CMK (cell line): Measurements from ENCODE around the gene STEEP1.
A peak's percentile ranks its signal among the peaks of the same experiment; 100 is the strongest.
"Not testable (repeated sequence)": the region's sequence is repeated elsewhere in the genome, so short reads cannot be mapped to it uniquely, and the experiment has no call there.

Experiments
- DNase-seq: peaks from one replicate; pipeline ENCODE4 v3.0.0-alpha.2; 2010; ENCODE audit warnings: low read depth

The STEEP1 gene

DNA sequence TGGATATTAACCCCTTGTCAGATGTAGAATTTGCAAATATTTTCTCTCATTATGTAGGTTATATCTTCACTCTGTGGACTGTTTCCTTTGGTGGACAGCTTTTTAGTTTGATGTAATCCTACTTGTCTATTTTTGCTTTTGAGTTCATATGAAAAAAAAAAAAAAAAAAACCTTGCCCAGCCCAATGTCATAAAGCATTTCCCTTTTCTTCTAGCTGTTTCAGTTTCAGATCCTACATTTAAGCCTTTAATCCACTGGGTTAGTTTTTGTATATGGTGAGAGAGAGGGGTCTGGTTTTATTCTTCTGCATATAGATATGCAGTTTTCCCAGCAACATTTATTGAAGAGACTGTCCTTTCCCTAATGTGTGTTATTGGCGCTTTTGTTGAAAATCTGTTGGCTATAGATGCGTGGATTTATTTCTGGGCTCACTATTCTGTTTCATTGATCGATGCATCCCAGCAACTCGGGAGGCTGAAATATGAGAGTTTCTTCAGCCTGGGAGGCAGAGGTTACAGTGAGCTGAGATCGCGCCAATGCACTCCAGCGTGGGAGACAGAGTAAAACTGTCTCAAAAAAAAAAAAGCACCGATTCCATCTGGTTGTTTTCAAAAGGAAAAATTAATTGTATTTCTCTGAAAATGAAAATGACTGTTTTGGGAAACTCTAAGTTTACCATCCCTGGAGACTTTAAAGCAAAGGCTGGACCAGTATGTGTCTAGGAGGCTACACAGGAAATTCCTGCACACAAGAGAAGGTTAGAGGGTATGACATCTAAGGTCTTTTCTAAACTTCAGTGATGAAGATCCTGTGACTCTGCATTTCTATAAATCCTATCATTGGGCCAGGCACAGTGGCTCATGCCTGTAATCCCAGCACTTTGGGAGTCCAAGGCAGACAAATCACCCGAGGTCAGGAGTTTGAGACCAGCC is 35.6 kb downstream of the STEEP1 start:
- DNase-seq, result no peak

DNA sequence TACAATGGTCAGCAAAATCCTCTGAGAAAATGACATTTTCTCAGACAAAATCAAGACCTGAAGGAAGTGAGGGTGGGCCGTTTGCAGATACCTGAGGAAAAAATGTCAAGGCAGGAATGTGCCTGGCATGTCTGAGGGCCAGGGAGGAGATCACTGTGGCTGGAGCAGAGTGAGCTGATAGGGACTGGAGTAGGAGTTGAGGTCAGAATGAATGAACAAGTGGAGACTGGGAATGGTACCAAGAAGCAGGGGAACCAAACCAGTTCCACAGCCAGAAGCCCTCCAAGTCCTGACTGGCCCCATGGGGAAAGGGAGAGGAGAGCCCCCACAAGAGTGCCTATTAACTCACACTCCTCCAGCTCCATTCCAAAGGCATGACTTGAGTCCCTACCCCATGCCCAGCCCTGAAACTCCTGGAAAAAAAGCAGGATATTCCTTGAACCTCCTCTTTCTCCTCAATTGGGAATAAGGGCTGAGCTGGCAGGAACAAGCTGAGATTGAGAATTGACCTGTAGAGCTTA is 41.5 kb downstream of the STEEP1 start:
- no peak for DNase-seq

DNA sequence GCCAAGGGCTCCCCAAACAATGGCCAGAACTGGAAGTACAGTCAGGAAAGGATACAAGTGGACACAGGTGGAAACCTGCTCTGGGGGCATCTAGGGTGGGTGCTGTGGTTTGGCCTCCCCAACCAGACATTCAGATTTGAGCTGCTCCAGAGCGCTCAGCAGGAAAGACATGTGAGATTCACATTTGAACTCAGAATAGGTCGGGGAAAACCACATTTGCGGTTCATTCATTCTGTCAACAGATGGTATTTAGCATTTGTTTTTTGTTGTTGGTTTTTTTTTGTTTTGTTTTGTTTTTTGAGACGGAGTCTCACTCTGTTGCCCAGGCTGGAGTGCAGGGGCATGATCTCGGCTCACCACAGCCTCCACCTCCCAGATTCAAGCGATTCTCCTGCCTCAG is 44.0 kb downstream of the STEEP1 start:
- DNase-seq, result no peak

DNA sequence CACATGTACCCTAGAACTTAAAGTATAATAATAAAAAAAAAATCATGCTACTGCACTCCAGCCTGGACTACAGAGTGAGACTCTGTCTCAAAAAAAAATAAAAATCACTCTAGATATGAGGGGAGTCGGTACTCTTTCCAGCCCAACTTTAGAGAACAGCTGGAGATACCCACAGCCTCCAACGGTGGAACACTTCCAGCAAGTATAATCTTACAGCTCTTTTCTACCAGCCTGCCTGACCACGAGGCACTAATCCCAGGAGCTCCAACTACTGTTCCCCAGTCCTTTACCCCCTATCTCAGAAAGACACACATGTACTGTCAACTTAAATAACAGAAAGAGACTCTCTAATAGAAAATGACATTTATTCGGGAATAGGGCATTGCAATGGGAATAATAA is 46.8 kb downstream of the STEEP1 start:
- no peak for DNase-seq

DNA sequence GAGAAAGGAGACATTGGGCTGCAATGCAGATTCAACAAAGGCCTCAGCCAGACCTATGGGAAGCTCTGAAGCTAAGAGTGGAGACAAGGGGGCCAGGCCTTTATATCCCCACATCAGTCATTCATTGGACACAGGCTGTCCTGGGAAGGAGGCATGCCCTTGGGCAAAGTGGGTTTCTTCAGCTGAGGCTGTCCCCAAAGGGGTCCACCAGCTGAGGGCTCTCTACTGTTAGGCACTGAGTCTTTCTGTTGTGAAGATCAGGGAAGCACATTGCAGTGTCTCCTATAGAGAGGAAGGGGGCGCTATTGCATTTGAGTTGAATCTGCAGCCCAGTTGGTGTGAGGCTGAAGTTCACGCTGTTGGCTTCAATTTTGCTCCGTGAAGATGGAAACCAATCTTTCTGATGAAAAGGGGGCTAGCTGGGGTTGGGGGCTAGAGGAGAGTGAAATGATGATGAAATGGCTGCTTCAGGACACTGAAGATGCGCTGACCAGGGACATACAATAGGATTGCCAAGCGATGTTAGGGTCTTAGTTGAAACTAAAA is 49.0 kb downstream of the STEEP1 start:
- DNase-seq, result peak; percentile 42

DNA sequence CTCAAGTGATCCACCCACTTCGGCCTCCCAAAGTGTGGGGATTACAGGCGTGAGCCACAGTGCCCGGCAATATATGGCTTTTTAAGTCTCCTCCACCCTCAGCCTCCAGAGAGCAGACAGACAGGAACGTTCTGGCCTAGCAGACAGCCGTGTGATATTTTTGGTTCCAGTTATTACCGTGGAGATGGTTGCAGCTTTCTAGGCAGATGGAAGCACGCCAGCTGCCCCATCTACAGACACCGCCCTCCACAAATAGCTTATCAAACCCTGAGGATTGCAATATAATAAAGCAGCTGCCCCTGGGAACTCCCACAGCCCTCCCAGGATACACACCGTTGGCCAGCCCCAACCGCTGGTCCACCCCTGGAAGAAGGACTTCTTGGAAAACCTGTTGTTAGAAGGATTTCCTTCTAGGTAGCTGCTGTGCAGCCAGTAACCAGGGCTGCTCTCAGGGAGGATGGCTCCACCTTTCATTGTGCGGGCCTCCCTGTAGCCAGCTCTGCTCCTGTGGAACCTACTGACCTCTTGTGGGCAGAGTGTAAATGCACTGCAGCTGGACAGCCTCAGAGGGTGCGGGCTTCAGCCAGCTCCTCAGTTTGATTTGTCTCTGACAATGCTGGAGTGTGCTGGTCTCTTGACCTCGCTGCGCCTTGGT is 52.9 kb downstream of the STEEP1 start:
- DNase-seq, result no peak

DNA sequence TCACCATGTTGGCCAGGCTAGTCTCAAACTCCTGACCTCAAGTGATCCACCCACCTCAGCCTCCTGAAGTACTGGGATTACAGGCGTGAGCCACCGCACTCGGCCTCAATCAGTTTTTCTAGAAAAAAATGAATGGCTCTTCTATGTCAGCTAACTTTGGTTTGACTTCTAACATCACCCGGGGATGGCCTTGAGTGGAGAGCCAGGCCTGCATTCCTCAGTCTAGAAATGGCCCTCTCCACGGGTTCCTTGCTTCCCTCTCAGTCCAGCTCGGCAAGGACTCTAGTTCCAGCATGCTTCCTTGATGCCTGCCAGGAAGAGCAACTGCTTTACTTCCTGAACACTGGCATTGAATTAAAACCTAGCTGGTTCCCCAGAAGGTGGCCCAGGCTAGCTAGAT is 58.0 kb downstream of the STEEP1 start:
- no peak for DNase-seq

DNA sequence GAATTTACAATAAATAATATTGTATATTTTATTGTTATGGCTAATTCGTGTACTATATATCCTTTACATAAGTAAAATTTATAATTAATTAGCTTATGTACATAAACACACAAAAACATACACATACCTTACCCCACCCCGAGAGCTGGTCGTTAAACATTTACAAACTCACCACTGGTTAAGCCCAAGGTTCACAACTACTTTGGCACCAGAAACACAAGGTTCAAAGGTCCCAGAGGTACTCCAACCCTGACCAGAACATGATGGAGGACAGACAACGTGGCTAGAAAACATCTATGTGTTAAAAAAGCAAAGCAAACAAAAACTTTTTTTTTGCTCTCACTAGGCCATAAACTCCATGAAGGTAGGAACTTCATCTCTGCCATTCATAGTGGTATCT is 59.3 kb downstream of the STEEP1 start:
- no peak for DNase-seq

DNA sequence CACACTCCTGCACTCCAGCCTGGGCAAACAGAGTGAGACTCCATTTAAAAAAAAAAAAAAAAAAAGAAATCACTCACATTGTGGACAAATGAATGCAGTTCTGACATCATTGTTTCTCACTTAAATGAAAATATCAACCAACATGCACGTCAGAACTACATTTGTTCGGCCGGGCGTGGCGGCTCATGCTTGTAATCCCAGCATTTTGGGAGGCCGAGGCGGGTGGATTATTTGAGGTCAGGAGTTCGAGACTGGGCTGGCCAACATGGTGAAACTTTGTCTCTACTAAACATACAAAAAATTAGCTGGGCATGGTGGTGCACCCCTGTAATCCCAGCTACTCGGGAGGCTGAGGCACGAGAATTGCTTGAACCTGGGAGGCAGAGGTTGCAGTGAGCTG is 60.1 kb downstream of the STEEP1 start:
- not testable (repeated sequence) for DNase-seq

DNA sequence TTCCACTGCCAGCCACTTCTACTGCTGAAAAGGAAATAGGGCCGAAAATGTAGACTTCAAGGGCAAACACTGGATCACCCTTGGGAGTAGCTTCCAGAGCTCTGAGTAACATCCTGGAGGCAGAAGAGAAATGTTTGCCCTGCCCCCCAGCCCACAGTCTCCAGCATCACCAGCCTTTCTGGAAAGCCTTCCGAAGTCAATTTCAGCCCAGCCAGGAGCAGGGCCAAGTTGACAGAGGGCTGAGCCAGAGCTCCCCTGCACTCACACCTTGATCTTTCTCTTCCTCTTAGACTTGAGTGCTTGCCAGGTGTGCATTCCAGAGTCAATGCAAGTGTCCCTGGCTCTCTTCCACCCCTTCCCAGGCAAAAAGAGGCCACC is 61.7 kb downstream of the STEEP1 start:
- no peak for DNase-seq

DNA sequence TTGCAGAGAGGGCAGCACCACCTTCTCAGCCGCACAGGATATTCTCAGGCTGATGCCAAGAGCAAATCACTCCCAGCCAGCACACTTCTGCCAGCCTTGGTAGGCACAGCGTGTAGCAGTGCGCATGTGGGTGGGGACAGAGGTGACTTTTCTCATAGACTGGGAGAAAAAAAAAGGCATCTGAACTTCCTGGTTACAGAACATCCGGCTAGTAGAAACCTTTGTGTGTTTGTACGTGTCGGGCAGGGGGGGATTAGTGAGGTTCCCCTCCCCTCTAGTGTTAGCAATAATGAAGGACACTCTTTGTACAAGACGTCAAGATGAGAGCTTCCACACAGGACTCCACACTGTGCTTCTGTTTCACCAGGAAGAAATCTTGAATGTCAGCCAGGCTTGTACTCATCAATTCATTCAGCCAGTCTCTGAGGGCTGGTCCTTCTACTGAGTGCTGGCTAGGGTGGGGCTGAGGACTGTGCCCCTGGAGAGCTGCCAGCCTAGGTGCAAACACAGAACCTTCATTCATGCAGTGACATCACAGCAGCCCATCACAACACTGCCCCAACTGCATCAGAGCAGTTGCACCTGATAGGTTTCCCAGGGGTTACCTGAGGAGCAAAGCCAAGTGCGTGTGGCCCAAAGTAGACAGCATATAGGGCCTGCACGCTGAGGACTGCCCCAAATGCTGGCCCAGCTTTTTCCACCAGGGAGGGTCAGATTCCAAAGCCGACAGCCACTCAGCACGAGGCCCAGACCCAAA is 62.3 kb downstream of the STEEP1 start:
- no peak for DNase-seq

DNA sequence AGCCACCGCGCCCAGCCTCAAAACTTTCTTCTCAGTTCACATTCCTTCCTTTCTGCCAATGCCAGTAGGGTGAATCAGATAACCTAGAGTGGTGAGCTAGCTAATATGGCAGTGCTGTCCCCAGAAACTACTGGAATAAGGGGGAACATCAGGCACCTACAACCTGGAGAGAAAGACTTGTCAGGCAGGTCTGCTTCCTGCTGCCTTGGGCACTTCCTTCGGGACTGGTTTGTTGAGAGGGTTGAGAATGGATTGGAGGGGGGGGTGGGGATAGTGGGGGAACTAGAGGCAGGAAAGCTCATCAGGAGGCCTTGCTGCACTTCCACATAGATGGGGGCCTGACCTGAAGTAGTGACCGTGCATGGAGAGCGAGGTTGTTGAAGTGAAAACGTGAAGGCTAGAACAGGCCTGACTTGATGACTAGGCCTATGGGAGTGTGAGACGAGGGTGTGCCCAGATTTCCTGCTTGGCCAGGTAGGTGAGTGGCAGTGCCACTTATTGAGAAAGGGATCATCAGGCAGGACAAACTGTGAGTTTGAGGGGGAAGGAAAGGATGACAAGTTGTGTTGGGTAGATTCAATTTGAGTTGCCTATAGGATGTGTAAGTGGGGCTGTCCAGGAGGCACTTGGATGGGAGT is 63.6 kb downstream of the STEEP1 start:
- no peak for DNase-seq

DNA sequence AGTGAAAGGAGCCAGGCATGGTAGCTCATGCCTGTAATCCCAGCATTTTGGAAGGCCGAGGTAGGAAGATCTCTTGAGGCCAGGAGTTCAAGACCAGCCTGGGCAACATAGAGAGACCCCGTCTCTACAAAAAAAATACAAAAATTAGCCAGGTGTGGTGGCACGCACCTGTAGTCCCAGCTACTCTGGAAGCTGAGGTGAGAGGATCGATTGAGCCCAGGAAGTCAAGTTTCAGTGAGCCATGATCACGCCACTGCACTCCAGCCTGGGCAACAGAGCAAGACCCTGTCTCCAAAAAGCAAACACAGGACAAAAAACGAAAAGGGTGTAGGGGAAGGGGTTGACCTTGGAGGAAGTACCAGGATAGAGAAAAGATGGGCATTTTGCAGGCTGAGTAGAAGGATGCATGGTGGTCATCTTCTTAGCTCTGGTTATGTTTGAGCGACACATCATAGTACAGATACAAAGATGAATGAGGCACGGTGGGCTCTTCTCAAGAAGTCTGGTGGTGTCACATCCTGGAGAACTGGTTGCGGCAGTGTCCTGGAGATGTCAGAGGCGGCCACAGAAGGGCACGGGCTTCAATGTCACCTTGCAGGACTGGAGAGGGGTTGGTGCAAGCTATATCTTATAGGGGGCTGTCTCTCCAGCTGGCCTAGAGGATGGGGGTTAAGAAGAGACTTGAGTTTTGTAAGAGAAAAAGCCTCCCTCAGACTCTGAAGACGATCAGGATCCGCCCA is 65.0 kb downstream of the STEEP1 start:
- DNase-seq, result no peak

DNA sequence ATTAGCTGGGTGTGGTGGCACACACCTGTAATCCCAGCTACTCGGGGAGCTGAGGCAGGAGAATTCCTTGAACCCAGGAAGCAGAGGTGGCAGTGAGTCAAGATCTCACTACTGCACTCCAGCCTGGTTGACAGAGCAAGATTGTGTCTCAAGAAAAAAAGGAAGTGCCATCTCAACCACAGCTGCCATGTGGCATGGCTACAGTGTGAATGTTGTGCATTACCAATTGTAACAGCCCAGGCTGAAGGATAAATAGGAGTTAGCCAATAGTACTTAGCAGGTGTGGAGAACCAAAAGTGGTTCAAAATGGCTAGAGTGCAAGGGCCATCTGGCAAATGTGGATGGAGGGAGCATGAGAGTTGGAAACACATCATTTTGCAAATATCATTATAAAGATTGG is 68.0 kb downstream of the STEEP1 start:
- DNase-seq, result no peak

DNA sequence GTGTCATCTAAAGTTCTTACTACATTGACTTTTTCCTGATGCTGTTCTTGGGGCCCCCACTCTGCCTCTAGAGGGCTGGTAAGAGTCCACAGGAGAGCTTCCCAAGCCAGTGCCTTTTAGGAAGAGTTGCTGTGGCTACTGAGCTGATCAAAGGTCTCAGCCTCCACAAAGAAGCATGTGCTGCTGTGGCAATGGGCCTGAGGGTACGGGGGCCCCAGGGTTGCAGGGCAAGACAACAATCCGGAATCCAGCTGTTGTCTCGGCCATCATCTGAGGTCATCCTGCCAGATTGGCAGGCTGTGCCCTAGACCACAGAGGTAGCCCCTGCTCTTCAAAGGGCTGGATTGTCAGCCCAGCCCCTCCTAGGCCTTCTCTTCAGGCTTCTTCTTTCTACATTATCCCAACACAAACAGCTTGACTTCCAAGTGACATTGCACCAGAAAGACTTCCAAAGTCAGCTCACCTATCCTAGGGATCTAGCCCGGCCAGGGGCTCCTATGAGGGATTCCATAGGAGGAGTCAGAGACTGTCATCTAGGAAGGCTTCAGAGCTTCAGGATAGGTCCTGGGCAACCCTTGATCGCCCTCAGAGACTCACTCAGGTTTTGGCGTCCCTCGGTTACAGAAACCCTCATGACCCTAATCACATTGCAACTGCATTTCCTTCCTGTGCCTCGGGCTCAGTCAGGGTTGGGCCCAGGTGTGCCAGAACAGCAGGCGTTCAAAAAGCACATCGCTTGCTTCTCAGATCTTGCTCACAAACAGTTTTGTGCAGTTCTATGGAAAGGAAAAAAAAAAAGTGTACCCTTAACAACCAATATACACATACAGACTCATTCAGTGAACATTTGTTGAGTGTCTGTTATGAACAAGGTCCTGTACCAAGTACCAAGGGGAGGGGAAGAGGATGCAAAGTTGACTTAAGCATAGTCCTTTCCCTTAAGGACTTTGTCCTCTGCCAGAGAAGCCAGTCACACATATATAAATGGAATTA is 69.2 kb downstream of the STEEP1 start:
- DNase-seq, result no peak

DNA sequence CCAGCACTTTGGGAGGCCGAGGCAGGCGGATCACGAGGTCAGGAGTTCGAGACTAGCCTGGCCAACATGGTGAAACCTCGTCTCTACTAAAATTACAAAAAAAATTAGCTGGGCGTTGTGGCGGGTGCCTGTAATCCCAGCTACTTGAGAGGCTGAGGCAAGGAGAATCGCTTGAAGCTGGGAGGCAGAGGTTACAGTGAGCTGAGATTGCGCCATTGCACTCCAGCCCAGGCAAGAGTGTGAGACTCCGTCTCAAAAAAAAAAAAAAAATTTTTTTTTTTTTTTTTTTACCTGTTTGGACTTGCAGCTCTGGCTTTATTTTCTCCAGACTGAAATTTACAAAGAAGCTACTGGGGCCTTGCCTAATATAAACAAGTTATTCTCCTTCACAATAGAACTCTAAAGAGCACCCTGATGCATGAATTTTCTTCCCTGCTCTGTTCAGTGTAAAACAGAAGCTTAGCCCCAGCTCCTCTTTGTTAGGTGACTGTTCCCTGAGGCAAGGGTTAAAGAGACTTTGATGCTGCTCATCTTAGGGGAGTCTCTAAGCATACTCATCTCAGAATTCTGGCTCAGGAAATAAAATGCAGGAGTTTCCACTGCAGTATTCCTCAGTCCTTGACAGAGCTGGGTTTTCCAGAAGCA is 71.2 kb downstream of the STEEP1 start:
- DNase-seq, result not testable (repeated sequence)

DNA sequence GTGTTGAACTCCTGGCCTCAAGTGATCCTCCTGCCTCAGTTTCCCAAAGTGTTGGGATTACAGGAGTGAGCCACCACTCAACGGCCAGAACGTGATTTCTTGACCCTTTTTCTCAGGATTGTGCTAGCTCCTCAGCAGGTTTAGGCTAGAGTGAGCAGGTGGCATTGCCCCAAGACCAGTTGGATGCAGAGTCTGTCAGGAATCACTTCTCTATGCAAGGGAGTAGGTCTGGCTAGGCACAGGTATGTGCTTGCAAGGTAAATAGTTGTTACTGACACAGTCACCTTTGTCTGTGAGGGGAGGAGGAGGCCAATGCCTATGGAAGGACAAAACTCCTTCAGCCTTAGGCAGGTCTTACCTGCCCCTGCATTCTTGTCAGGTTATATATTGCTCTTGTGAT is 72.7 kb downstream of the STEEP1 start:
- DNase-seq, result no peak

DNA sequence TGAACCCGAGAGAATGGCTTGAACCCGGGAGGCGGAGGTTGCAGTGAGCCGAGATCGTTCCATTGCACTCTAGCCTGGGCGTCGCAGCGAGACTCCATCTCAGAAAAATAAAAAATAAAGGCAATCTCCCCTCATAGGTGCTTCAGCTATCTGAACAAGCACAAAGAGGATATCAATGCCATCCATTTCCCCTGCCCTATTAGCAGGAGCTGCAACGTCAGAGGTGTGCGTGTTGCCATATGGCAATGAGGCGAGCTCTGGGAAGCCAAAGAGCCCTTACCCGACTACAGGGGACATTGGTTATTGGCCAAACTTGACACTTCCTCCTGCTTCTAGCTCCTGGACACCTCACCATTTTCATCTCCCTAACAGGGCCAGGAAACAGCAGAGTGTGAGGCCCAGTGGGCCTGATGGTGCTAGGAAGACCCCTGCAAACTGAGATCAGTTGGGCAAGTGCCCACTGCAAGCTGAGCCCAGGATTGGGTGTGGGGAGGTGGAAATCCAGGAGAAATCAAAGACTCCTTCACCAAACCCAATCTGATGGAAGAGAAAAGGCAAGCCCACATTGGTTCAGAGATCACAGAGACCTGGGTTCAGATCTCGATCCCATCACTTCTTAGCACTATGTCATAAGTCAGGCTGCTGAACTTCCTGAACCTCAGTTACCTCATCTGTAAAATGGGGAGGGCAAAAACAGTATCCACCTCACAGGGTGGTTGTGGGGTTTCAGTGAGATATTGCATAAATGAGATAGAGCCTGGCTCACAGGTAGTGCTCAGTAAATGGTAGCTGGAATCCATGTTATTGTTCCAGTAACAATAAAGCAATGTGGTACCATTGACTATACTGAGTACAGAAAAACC is 75.8 kb downstream of the STEEP1 start:
- no peak for DNase-seq
